SU-DHL-6 (cell line): ENCODE results near the gene TMEM63B.

Source experiments
- H2AFZ ChIP-seq: fragments of 200-600 bp; sonication (generic); 2 replicates; pipeline ENCODE4 v1.6.1; 2014; ENCODE audit warnings: low read depth, mild to moderate bottlenecking, moderate library complexity, mixed read lengths, antibody characterized with exemption, low read length; ENCODE audit not compliant: severe bottlenecking
- H3F3A ChIP-seq: fragments of 200-600 bp; shearing (Covaris generic); 2 replicates; pipeline ENCODE4 v1.6.0; 2016; ENCODE audit warnings: antibody characterized with exemption, mild to moderate bottlenecking; ENCODE audit not compliant: insufficient read depth
- H3K27ac ChIP-seq: fragments of 200-600 bp; sonication (generic); 2 replicates; pipeline ENCODE4 v1.5.1; 2016; ENCODE audit warnings: low read depth, mild to moderate bottlenecking, low read length, moderate library complexity, mixed read lengths
- H3K27me3 ChIP-seq: fragments of 200-600 bp; sonication (generic), shearing (Covaris generic); 2 replicates; pipeline ENCODE4 v1.6.0; 2014; ENCODE audit warnings: mild to moderate bottlenecking, low read length
- H3K36me3 ChIP-seq: fragments of 200-600 bp; sonication (generic); 2 replicates; pipeline ENCODE4 v1.6.1; 2014; ENCODE audit warnings: mild to moderate bottlenecking, low read length, mixed read lengths
- H3K4me2 ChIP-seq: fragments of 300-600, 200-600 bp; shearing (Covaris generic), sonication (generic); 2 replicates; pipeline ENCODE4 v1.6.0; 2014; ENCODE audit warnings: low read length, low read depth, mild to moderate bottlenecking; ENCODE audit not compliant: poor library complexity, severe bottlenecking
- H3K4me3 ChIP-seq: fragments of 200-600 bp; sonication (generic); 2 replicates; pipeline ENCODE4 v1.5.1; 2014; ENCODE audit warnings: antibody characterized with exemption, low read length, mild to moderate bottlenecking, mixed read lengths; ENCODE audit not compliant: insufficient read depth, poor library complexity, severe bottlenecking
- H3K79me2 ChIP-seq: fragments of 200-600 bp; sonication (generic); 2 replicates; pipeline ENCODE4 v1.6.1; 2014; ENCODE audit warnings: mild to moderate bottlenecking, low read length, moderate library complexity; ENCODE audit not compliant: insufficient read depth
- H3K9ac ChIP-seq: fragments of 200-600 bp; sonication (generic); 2 replicates; pipeline ENCODE4 v1.7.0; 2014; ENCODE audit warnings: mild to moderate bottlenecking, low read length
- H3K9me2 ChIP-seq: fragments of 200-600 bp; sonication (generic); replicated peaks from 2 replicates; pipeline ENCODE4 v1.6.1; 2014; ENCODE audit warnings: low read length; ENCODE audit not compliant: insufficient read depth
- H3K9me3 ChIP-seq: fragments of 200-600 bp; sonication (generic); 2 replicates; pipeline ENCODE4 v1.6.1; 2014; ENCODE audit warnings: low read length, mixed read lengths; ENCODE audit not compliant: insufficient read depth
- H4K20me1 ChIP-seq: fragments of 200-600 bp; sonication (generic); 2 replicates; pipeline ENCODE4 v1.6.1; 2014; ENCODE audit warnings: low read depth, mild to moderate bottlenecking, antibody characterized with exemption, low read length, moderate library complexity, mixed read lengths
- CTCF ChIP-seq: fragments of 200-600 bp; sonication (generic); IDR thresholded peaks from one replicate; pipeline ENCODE4 v1.5.1; 2017; ENCODE audit warnings: antibody characterized with exemption, mild to moderate bottlenecking, low read length, moderate library complexity; ENCODE audit not compliant: insufficient read depth, poor library complexity, severe bottlenecking
- EZH2phosphoT487 ChIP-seq: fragments of 200-600 bp; sonication (generic), shearing (Covaris generic); conservative IDR thresholded peaks from 2 replicates; pipeline ENCODE4 v1.6.1; 2018; ENCODE audit warnings: mild to moderate bottlenecking, antibody characterized with exemption, low read length, moderate library complexity, mixed read lengths

TMEM63B gene

GRCh38 chr6:44111434-44112417, 15.6 kb upstream of the TMEM63B start:
- Histone ChIP-seq H3K9me3 (no peaks in the 10 kb centered on the region), H4K20me1 (peaks cover 13% of the 10 kb centered on the region; the same call in 1 of the 2 replicates), H3K79me2 (peaks cover 29% of the 10 kb centered on the region), H3K27me3 (no peaks in the 10 kb centered on the region), H2AFZ (no peak overlapping the region), H3K27ac (no peak overlapping the region), H3K9ac (no peak overlapping the region), H3F3A (no peaks in the 10 kb centered on the region), H3K4me3 (no peak overlapping the region), H3K36me3 (peaks cover 17% of the 10 kb centered on the region; the same call in 1 of the 2 replicates), H3K4me2 (no peak overlapping the region), H3K9me2 (no peaks in the 10 kb centered on the region)
- no peak for TF ChIP-seq CTCF
- TF ChIP-seq EZH2phosphoT487, result no peak

- H3K36me3 ChIP-seq, result peaks cover 17% of the 10 kb centered on the region; the same call in 1 of the 2 replicates
- no peaks in the 10 kb centered on the region for H3K9me3 ChIP-seq
- H3K9ac ChIP-seq, result no peak overlapping the region
- no peaks in the 10 kb centered on the region for H3K27me3 ChIP-seq
- H2AFZ ChIP-seq, result no peak overlapping the region
- H3K27ac ChIP-seq, result no peak overlapping the region
- H3K4me3 ChIP-seq, result no peak overlapping the region
- TF ChIP-seq EZH2phosphoT487 (no peak), CTCF (no peak)
- H3K4me2 ChIP-seq, result no peak overlapping the region
- H3K9me2 ChIP-seq, result no peaks in the 10 kb centered on the region
- peaks cover 27% of the 10 kb centered on the region; the same call in 1 of the 2 replicates for H4K20me1 ChIP-seq
- no peaks in the 10 kb centered on the region for H3F3A ChIP-seq
- H3K79me2 ChIP-seq, result peaks cover 46% of the 10 kb centered on the region
Observed at GRCh38 chr6:44113414-44113813, 13.9 kb upstream of the TMEM63B start.

- no peak overlapping the region for H3K4me3 ChIP-seq
Observed at GRCh38 chr6:44115866-44116265, 11.5 kb upstream of the TMEM63B start.

More at GRCh38 chr6:44115866-44116265, 11.5 kb upstream of the TMEM63B start:
- no peaks in the 10 kb centered on the region for H3K9me2 ChIP-seq
- no peak overlapping the region for H3K27ac ChIP-seq
- no peaks in the 10 kb centered on the region for H3K9me3 ChIP-seq
- peaks cover 13% of the 10 kb centered on the region; the same call in 1 of the 2 replicates for H3K36me3 ChIP-seq
- TF ChIP-seq EZH2phosphoT487, result no peak
- no peak for TF ChIP-seq CTCF
- H3F3A ChIP-seq, result no peaks in the 10 kb centered on the region
- no peak overlapping the region for H2AFZ ChIP-seq
- H4K20me1 ChIP-seq, result peaks cover 36% of the 10 kb centered on the region; the same call in 1 of the 2 replicates
- no peak overlapping the region for H3K4me2 ChIP-seq
- H3K9ac ChIP-seq, result no peak overlapping the region
- no peaks in the 10 kb centered on the region for H3K27me3 ChIP-seq
- H3K79me2 ChIP-seq, result peaks cover 71% of the 10 kb centered on the region
